Spleen (tissue), 7 donors: ENCODE data around the gene APOA4.

Source experiments
- POLR2A ChIP-seq, 3 donors: fragments of 450-650 bp; IDR thresholded peaks; one replicate each; pipeline ENCODE4 v1.5.1; 2017; ENCODE audit warnings: antibody characterized with exemption in 3 of 3, mild to moderate bottlenecking in 1 of 3
- POLR2AphosphoS5 ChIP-seq, 3 donors: sonication (generic); formaldehyde crosslinking; IDR thresholded peaks; one replicate each; pipeline ENCODE4 v1.5.1; 2017; ENCODE audit warnings: antibody characterized with exemption in 3 of 3
- TF ChIP-seq, protein P1 (sequence below), 11 experiments: fragments of 200-600 bp in 7 of 11; fragments of 450-650 bp in 4 of 11; sonication (generic) in 4 of 11; IDR thresholded peaks in 8 of 11; conservative IDR thresholded peaks in 3 of 11; 1 replicate in 7 of 11; 2 replicates in 4 of 11; pipeline versions ENCODE4 v1.4.0 to v1.8.0; 2016 to 2021; ENCODE audit warnings: antibody characterized with exemption in 11 of 11, inconsistent platforms in 4 of 11, mild to moderate bottlenecking in 1 of 11
- donor health status: DM: no; HTN: no; CAD: no; lungs with moderate emphysema.
- donor health status: DM: no; HTN: no; CAD: no.
- donor health status: DM: no; HTN: no; CAD: no.

- TF ChIP-seq POLR2AphosphoS5 (IDR thresholded peaks at IDR 0.05) (no peak), POLR2A (IDR thresholded peaks at IDR 0.05) (no peak)
- TF ChIP-seq, protein P1, sequence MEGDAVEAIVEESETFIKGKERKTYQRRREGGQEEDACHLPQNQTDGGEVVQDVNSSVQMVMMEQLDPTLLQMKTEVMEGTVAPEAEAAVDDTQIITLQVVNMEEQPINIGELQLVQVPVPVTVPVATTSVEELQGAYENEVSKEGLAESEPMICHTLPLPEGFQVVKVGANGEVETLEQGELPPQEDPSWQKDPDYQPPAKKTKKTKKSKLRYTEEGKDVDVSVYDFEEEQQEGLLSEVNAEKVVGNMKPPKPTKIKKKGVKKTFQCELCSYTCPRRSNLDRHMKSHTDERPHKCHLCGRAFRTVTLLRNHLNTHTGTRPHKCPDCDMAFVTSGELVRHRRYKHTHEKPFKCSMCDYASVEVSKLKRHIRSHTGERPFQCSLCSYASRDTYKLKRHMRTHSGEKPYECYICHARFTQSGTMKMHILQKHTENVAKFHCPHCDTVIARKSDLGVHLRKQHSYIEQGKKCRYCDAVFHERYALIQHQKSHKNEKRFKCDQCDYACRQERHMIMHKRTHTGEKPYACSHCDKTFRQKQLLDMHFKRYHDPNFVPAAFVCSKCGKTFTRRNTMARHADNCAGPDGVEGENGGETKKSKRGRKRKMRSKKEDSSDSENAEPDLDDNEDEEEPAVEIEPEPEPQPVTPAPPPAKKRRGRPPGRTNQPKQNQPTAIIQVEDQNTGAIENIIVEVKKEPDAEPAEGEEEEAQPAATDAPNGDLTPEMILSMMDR (IDR thresholded peaks at IDR 0.05 in 8 of 11, conservative IDR thresholded peaks at IDR 0.05 in 3 of 11) = no peak
Observed at GRCh38 chr11:116793772-116794097, 29.4 kb downstream of the APOA4 start.
